GM23338 (cell line): ENCODE measurements around the gene NUP160. TPM values are rescaled to one million over a fixed set of nuclear protein-coding genes. Genes with fewer than 3 reads are reported as not detected.

ENCODE experiments used
- ATAC-seq: fragments of 200-7000 bp; cut with Tn5 transposase; 3 replicates; pipeline ENCODE4 v1.9.1; 2020
- DNase-seq: peaks from one replicate; pipeline ENCODE4 v3.0.0-alpha.2; 2015; ENCODE audit warnings: low spot score
- H2AFZ ChIP-seq: fragments of 200-600 bp; sonication (generic); 2 replicates; pipeline ENCODE4 v1.8.0; 2016; ENCODE audit warnings: antibody characterized with exemption, mild to moderate bottlenecking, moderate library complexity
- H3F3A ChIP-seq: fragments of 200-600 bp; sonication (generic); replicated peaks from 2 replicates; pipeline ENCODE4 v1.8.0; 2017; ENCODE audit warnings: antibody characterized with exemption, mixed run types, low read depth
- H3K27ac ChIP-seq: fragments of 200-600 bp; sonication (generic); 2 replicates; pipeline ENCODE4 v1.6.1; 2016; ENCODE audit warnings: low read depth
- H3K27me3 ChIP-seq: fragments of 200-600 bp; sonication (generic); 2 replicates; pipeline ENCODE4 v1.8.0; 2016; ENCODE audit warnings: mild to moderate bottlenecking, mixed run types, moderate library complexity; ENCODE audit not compliant: insufficient read depth
- H3K36me3 ChIP-seq: fragments of 200-600 bp; sonication (generic); 2 replicates; pipeline ENCODE4 v1.8.0; 2016; ENCODE audit warnings: mild to moderate bottlenecking; ENCODE audit not compliant: insufficient read depth
- H3K4me1 ChIP-seq: fragments of 200-600 bp; sonication (generic); 2 replicates; pipeline ENCODE4 v1.8.0; 2016; ENCODE audit warnings: mild to moderate bottlenecking, moderate library complexity; ENCODE audit not compliant: insufficient read depth
- H3K4me2 ChIP-seq: fragments of 200-600 bp; sonication (generic); 2 replicates; pipeline ENCODE4 v1.7.1; 2017; ENCODE audit warnings: mixed run types
- H3K4me3 ChIP-seq: fragments of 200-600 bp; sonication (generic); 2 replicates; pipeline ENCODE4 v1.6.1; 2016; ENCODE audit warnings: mixed run types
- H3K79me2 ChIP-seq: fragments of 200-600 bp; sonication (generic); replicated peaks from 2 replicates; pipeline ENCODE4 v1.8.0; 2017; ENCODE audit warnings: mild to moderate bottlenecking; ENCODE audit not compliant: insufficient read depth
- H3K9me2 ChIP-seq: fragments of 200-600 bp; sonication (generic); 2 replicates; pipeline ENCODE4 v1.8.0; 2017; ENCODE audit not compliant: insufficient read depth
- H4K20me1 ChIP-seq: fragments of 200-600 bp; sonication (generic); replicated peaks from 2 replicates; pipeline ENCODE4 v1.8.0; 2017; ENCODE audit warnings: mild to moderate bottlenecking; ENCODE audit not compliant: insufficient read depth
- H3K27ac Mint-ChIP-seq: 2 replicates; pipeline ENCODE4 v1.8.0; 2020; ENCODE audit warnings: inconsistent platforms, mild to moderate bottlenecking, moderate library complexity, mixed read lengths
- H3K27me3 Mint-ChIP-seq: 3 replicates; pipeline ENCODE4 v1.8.0; 2022; ENCODE audit warnings: low read depth, mild to moderate bottlenecking, moderate library complexity, mixed read lengths, inconsistent platforms; ENCODE audit not compliant: insufficient read depth, poor library complexity
- H3K36me3 Mint-ChIP-seq: 3 replicates; pipeline ENCODE4 v1.8.0; 2021; ENCODE audit warnings: low read depth, mild to moderate bottlenecking, inconsistent platforms, moderate library complexity, mixed read lengths
- H3K4me1 Mint-ChIP-seq: 3 replicates; pipeline ENCODE4 v1.8.0; 2020; ENCODE audit warnings: mild to moderate bottlenecking, inconsistent platforms, mixed read lengths
- H3K4me3 Mint-ChIP-seq: 3 replicates; pipeline ENCODE4 v1.8.0; 2021; ENCODE audit warnings: moderate library complexity, mild to moderate bottlenecking, inconsistent platforms, mixed read lengths
- H3K9me3 Mint-ChIP-seq: 3 replicates; pipeline ENCODE4 v1.8.0; 2020; ENCODE audit warnings: moderate library complexity, mild to moderate bottlenecking, inconsistent platforms, mixed read lengths
- CREB1 ChIP-seq: fragments of 250-450 bp; sonication (Bioruptor Pico); IDR thresholded peaks from 2 replicates; pipeline ENCODE4 v1.5.0; 2020; ENCODE audit warnings: low read depth, mild to moderate bottlenecking, moderate library complexity
- JUNB ChIP-seq: IDR thresholded peaks from one replicate; pipeline ENCODE4 v1.6.1; 2016; ENCODE audit warnings: antibody characterized with exemption; ENCODE audit not compliant: unreplicated experiment
- NANOG ChIP-seq: IDR thresholded peaks from 2 replicates; pipeline ENCODE4 v1.6.1; 2016; ENCODE audit warnings: antibody characterized with exemption, borderline replicate concordance
- POLR2AphosphoS5 ChIP-seq: IDR thresholded peaks from 2 replicates; pipeline ENCODE4 v1.6.1; 2016; ENCODE audit warnings: antibody characterized with exemption, low read depth
- STAT1 ChIP-seq: IDR thresholded peaks from one replicate; pipeline ENCODE4 v1.6.1; 2016; ENCODE audit warnings: antibody characterized with exemption; ENCODE audit not compliant: unreplicated experiment
- ZNF331 ChIP-seq: fragments of 250-450 bp; sonication (Bioruptor Pico); IDR thresholded peaks from 2 replicates; pipeline ENCODE4 v1.5.0; 2020; ENCODE audit warnings: low read depth, mild to moderate bottlenecking, moderate library complexity
- polyA plus RNA-seq: library from polyadenylated mRNA; unstranded; fragments of >200 nt; fragmentation: Nextera tagmentation; extraction: Ambion mirVana; gene quantifications from 2 replicates; pipeline ENCODE4 v1.2.1, GENCODE V29; 2016
- total RNA-seq: library from RNA; depleted of rRNA; stranded (reverse); fragments of >200 nt; shearing (Covaris generic); gene quantifications from 2 replicates; pipeline ENCODE4 v1.2.3, GENCODE V29; 2014
- TF ChIP-seq, protein P1 (sequence below), 2 experiments: fragments of 200-600 bp in 1 of 2; sonication (generic) in 1 of 2; conservative IDR thresholded peaks; 2 replicates each; pipeline versions ENCODE4 v1.5.1 to v1.6.1; 2016 to 2017; ENCODE audit warnings: antibody characterized with exemption in 2 of 2, low read depth in 2 of 2, mild to moderate bottlenecking in 2 of 2, moderate library complexity in 1 of 2
- TF ChIP-seq, protein P2 (sequence below): IDR thresholded peaks from 2 replicates; pipeline ENCODE4 v1.6.1; 2016; ENCODE audit warnings: antibody characterized with exemption
- TF ChIP-seq, protein P3 (sequence below): IDR thresholded peaks from one replicate; pipeline ENCODE4 v1.6.1; 2018; ENCODE audit warnings: antibody characterized with exemption; ENCODE audit not compliant: unreplicated experiment

Gene NUP160
- total and polyA plus RNA-seq, 2 experiments from 2014 or later, result 41.2 to 101 TPM

DNA sequence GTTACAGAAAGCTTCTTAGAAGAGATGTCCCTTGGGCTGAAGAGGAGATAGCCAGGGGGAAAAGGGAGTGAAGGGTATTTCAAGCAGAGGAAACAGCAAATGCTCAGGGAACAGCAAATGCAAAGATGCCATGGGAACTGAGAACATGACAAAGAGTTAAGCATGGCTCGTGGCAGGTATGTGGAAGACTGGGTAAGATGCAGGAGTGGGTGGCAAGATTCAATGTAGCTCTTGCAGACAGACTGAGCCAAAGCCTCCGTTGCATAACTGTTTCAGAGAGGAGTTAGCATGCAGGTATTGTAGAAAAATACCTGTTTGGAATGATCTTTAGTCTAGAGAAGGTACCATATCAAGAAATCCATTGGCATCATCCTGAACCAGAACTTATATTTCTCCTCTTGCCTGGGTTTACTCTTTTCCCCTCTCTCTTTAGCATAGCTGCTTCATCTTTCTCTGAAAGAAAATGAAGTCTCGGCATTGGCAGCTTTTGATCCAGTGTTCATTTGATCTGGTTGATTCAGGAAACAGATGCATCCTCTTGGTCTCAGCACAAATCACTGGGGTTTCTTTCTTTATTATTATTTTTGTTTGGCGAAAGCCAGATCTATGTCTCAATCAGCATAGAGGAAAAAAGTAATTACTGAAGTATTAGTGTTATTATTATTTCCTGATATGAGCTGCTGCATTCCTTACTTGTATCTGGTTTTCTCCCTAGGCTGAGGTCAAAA lies 41.7 kb upstream of the NUP160 start (continued):
- TF ChIP-seq, protein P1, sequence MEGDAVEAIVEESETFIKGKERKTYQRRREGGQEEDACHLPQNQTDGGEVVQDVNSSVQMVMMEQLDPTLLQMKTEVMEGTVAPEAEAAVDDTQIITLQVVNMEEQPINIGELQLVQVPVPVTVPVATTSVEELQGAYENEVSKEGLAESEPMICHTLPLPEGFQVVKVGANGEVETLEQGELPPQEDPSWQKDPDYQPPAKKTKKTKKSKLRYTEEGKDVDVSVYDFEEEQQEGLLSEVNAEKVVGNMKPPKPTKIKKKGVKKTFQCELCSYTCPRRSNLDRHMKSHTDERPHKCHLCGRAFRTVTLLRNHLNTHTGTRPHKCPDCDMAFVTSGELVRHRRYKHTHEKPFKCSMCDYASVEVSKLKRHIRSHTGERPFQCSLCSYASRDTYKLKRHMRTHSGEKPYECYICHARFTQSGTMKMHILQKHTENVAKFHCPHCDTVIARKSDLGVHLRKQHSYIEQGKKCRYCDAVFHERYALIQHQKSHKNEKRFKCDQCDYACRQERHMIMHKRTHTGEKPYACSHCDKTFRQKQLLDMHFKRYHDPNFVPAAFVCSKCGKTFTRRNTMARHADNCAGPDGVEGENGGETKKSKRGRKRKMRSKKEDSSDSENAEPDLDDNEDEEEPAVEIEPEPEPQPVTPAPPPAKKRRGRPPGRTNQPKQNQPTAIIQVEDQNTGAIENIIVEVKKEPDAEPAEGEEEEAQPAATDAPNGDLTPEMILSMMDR (conservative IDR thresholded peaks at IDR 0.05; ENCODE audit: low read depth in 2 of 2), result no peak
- TF ChIP-seq POLR2AphosphoS5, result no peak
- TF ChIP-seq NANOG, result no peak
- TF ChIP-seq ZNF331, result no peak
- no peak for TF ChIP-seq STAT1
- TF ChIP-seq CREB1 (CRISPR knock-in tag), result no peak
- TF ChIP-seq, protein P2, sequence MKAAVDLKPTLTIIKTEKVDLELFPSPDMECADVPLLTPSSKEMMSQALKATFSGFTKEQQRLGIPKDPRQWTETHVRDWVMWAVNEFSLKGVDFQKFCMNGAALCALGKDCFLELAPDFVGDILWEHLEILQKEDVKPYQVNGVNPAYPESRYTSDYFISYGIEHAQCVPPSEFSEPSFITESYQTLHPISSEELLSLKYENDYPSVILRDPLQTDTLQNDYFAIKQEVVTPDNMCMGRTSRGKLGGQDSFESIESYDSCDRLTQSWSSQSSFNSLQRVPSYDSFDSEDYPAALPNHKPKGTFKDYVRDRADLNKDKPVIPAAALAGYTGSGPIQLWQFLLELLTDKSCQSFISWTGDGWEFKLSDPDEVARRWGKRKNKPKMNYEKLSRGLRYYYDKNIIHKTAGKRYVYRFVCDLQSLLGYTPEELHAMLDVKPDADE, result no peak
- TF ChIP-seq JUNB, result no peak

DNA sequence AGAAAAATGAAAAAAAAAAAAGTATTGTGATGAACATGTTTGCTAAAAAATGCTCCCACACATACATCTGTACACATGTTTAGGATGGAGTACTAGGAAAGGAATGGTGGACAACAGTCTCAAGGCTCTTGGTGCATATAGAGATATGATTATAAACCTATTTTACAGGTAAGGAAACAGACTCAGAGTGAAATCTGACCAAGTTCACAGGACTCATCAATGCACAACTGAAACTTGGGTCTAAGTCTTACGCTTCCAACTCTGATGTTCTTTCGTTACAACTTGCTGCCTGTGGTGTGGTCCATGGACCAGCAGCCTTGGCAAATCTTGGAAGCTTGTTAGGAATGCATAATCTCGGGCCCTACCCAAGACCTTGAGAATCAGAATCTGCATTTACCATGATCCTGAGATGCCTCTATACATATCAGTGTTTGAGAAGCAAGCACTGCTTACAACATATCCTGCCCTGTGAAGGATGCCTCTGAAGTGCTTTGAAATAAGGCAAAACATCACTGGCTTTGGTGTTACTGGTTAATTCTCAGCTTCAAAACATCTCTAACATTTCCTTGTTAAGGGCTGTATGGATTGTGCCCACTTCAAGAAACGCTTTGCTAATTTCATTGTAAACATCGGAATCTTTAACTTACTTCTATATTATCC lies 39.9 kb upstream of the NUP160 start:
- no peak overlapping the region for H2AFZ ChIP-seq
- no peak overlapping the region for H3K27ac Mint-ChIP-seq
- H3K9me3 Mint-ChIP-seq, result peaks cover 13% of the 10 kb centered on the region
- no peak for TF ChIP-seq STAT1
- TF ChIP-seq POLR2AphosphoS5, result no peak
- TF ChIP-seq, protein P3, sequence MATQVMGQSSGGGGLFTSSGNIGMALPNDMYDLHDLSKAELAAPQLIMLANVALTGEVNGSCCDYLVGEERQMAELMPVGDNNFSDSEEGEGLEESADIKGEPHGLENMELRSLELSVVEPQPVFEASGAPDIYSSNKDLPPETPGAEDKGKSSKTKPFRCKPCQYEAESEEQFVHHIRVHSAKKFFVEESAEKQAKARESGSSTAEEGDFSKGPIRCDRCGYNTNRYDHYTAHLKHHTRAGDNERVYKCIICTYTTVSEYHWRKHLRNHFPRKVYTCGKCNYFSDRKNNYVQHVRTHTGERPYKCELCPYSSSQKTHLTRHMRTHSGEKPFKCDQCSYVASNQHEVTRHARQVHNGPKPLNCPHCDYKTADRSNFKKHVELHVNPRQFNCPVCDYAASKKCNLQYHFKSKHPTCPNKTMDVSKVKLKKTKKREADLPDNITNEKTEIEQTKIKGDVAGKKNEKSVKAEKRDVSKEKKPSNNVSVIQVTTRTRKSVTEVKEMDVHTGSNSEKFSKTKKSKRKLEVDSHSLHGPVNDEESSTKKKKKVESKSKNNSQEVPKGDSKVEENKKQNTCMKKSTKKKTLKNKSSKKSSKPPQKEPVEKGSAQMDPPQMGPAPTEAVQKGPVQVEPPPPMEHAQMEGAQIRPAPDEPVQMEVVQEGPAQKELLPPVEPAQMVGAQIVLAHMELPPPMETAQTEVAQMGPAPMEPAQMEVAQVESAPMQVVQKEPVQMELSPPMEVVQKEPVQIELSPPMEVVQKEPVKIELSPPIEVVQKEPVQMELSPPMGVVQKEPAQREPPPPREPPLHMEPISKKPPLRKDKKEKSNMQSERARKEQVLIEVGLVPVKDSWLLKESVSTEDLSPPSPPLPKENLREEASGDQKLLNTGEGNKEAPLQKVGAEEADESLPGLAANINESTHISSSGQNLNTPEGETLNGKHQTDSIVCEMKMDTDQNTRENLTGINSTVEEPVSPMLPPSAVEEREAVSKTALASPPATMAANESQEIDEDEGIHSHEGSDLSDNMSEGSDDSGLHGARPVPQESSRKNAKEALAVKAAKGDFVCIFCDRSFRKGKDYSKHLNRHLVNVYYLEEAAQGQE, result no peak
- no peak for TF ChIP-seq NANOG
- TF ChIP-seq, protein P2, result no peak
- no peak for TF ChIP-seq ZNF331
- no peak for TF ChIP-seq CREB1 (CRISPR knock-in tag)
- no peak for TF ChIP-seq JUNB

More for the DNA sequence above, 39.9 kb upstream of the NUP160 start:
- Mint-ChIP-seq H3K36me3 (peaks cover 3% of the 10 kb centered on the region; the same call in 1 of the 3 replicates), H3K27me3 (peaks cover 1% of the 10 kb centered on the region), H3K4me1 (no peaks in the 10 kb centered on the region), H3K4me3 (no peak overlapping the region)
- Histone ChIP-seq H3F3A (no peaks in the 10 kb centered on the region), H3K79me2 (no peaks in the 10 kb centered on the region), H3K4me1 (no peaks in the 10 kb centered on the region), H3K36me3 (no peaks in the 10 kb centered on the region), H3K4me3 (no peak overlapping the region), H3K27ac (no peak overlapping the region), H3K4me2 (no peak overlapping the region), H4K20me1 (no peaks in the 10 kb centered on the region), H3K9me2 (no peaks in the 10 kb centered on the region), H3K27me3 (no peaks in the 10 kb centered on the region)
- no peak for ATAC-seq
- no peak for DNase-seq
